GM11168 (cell line): ENCODE measurements around the gene METTL26.
"Not testable (repeated sequence)": the region's sequence is repeated elsewhere in the genome, so short reads cannot be mapped to it uniquely, and the experiment has no call there.

Experiments used
- in situ Hi-C: fragments of 300-500 bp; cut with MboI; formaldehyde crosslinking; loops from one replicate; pipeline ENCODE4 v1.12.0; 2022; ENCODE audit warnings: low sequenced_read_pairs; ENCODE audit not compliant: unreplicated experiment

METTL26 gene

DNA sequence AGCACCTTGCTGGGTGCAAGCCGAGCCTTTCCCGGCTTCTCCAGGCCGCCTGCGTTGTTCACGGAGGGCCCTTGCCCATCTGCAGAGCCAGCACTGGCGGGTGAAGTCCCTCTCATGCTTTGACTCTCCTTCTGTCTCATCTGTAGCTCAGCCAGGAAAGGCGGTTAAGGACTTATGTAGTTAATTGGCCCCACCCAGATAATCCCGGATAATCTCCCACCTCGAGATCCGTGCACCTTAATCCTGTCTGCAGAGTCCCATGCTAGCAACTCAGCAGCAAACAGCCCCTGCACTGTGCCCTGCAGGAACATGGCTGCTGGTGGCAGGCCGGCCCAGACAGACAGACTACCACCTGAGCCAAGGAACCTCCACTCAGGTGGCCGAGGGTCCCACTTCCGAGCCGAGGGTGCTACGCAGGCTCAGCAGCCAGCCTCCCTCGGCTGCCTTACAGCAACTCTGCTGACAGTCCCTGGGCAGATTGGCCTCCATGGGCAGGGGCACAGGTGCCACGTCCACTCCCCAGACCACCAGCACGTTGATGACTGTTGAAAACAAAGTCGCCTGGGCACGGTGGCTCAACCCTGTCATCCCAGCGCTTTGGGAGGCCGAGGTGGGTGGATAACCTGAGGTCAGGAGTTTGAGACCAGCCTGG is 29.3 kb downstream of the METTL26 start:
- in situ Hi-C loops = no loop called here

DNA sequence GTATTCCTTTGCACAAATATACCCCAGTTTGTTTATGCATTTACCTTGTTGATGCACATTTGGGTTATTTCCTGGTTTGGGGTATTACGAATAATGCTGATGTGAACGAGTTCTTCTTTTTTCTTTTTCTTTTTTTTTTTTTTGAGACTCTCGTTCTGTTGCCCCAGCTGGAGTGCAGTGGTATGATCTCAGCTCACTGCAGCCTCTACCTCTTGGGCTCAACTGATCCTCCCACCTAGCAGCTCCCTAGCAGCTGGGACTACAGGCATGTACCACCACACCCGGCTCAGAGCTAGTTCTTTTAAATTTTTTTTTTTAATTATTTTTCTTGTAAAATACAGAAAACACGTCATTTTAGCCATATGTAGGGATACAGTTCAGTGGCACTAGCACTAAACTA is 32.2 kb downstream of the METTL26 start:
- in situ Hi-C loops = no loop called here

DNA sequence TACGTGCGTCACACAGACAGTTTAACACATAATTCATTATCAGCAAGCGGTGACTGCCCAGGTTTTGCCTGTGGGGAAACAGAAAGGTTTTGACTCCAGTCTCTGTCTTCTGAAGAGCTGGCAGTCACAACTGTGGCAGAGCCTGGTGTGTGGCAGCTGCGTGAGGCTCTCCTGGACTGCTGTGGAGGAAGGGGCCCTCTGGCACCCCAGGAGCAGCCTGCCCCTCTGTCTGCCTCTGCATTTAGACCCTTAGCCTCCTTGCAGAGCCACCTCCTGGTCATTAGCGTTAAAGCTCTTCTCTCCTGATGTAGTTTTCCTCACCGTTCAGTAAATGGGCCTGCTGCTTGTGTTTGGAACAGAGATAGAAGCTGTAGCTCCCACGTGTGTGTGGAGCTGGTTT is 35.3 kb downstream of the METTL26 start:
- in situ Hi-C loops = no loop called here

DNA sequence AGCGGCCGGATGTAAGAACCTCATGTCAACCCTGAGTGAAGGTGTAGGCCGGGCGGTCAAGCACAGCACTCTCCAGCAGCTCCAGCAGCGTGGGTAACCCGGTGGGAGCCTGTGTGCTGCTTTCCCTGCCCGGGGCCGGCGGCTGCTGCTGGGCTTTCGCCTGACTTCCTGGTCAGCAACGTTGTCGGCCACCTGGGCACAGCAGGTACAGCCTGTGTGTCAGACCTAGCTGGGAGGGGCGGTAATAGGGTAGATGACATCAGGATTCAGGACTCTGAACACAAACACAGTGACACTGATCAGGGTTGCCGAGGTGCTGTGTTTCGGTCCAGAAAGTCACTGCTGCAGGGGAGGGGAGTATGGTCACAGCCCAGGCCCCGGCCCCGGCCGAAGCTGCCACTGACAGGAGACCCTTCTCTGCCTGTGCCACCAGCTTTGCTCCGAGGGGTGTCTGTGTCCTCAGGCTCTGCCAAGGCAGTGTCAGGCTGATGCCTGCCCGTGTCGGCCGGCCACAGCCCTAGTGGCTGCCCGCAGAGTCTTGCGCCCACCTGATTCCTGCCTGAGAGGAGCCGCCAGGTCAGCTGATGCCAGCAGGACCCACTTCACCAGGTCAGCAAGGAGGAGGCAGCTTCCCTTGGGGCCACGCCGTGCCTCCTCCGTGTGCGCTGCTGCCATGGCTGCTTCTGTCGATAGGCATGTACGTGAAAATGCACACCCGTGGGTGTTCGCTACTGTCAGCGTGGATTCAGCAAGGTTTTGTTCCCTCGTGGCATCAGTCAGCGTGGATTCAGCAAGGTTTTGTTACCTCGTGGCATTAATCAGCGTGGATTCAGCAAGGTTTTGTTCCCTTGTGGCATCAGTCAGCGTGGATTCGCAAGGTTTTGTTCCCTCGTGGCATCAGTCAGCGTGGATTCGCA is 37.0 kb downstream of the METTL26 start:
- in situ Hi-C loops = no loop called here

DNA sequence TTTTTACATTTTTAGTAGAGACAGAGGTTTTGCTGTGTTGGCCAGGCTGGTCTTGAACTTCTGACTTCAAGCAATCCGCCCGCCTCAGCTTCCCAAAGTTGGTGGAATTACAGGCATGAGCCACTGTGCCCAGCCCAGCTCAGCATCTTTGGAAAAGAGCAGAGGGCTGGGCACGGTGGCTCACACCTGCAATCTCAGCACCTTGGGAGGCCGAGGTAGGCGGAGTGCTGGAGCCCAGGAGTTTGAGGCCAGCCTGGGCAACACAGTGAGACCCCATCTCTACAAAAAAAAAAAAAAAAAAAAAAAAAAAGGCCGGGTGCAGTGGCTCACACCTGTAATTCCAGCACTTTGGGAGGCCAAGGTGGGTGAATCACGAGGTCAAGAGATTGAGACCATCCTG is 38.5 kb downstream of the METTL26 start:
- in situ Hi-C loops = not testable (repeated sequence)

DNA sequence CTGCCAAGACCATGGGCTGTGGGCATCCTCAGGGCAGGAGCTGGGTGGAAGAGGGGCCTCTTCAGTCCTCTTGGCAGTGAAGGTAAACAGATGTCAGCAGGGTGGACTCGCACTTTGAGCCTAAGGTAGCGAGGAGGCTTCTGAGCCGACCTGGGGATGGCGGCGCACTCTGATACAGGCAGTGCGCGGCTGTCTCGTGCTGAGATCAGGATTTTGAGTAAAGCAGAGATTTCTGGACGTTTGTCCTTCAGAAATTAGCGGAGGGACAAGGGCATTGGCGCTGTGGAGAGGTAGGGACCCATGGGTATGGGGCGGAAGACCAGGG is 39.4 kb downstream of the METTL26 start:
- in situ Hi-C loops = no loop called here

DNA sequence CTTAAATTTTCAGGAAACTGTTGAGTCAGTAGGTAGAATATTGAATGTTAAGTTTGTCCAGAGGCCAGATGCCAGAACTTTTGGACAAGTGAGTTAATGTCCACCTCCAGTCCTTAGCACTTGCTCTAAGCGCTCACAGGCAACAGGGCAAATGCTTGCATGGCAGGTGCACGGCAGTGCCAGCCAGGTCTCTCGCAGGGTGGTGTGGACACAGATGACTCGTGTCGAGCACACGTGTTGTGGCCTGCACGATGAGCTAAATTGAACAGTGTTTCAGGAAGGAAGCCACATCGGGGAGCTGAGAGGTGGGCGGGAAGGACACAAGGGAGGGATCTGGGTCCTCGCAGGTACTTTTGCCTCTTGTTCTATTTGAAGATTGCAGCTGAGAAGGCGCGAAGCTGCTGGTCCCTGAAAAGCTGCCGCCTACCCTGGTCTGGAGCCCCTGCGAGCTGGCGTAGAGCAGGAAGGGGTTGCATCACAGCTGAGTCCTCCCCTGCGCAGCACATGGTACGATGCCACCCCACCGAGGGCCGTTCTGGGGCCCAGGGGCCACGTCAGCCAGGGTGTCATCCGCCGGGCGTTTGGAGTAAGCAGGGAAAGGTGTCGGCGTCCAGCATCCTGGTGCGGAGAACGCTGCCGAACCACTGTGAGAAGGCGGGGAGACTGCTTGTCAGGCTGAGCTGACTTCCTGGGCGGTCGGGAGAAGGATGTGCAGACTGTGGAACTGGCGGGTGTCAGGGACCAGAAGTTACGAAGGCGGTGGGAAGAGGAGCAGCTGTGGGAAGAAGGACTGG is 40.0 kb downstream of the METTL26 start:
- in situ Hi-C loops = no loop called here

DNA sequence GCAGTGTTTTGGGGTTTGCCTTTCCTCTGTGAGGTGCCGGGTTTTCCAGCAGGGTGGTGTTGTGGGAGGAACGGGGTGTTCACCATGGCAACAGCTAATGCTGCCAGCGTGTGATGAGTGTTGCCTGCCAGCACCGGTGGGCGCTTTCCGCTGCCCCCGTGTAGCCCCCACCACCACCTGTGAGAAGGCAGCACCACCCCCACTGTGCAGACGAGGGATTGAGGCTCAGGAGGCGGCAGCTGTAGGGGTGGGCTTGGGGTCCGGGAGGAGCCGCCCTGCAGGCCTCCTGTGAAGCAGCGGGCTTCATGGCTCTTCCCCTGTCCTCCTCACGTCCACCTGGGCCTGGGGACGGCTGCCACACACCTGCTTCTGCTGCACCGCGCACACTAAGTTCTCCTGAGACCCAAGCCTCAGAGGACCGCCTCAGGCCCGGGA is 41.0 kb downstream of the METTL26 start:
- in situ Hi-C loops = no loop called here

DNA sequence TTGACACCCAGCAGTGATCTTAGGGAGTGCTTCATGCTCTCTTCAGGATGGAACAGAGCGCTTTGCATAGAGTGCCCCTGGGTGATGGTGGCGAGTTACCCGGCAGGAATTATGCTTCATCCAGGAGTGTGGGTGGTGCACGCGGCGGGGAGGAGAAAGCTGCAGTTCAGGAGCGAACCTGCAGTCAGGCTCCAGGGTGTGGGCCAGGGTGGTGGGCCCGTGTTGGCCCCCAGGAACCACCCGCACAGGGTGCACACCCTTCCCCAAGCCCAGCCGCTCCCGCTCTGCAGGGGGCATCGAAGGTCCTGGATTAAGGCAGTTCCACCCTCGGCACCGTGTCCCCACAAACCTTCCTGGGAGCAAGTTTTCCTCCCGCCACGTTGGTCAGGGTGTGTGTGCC is 42.3 kb downstream of the METTL26 start:
- in situ Hi-C loops = no loop called here

DNA sequence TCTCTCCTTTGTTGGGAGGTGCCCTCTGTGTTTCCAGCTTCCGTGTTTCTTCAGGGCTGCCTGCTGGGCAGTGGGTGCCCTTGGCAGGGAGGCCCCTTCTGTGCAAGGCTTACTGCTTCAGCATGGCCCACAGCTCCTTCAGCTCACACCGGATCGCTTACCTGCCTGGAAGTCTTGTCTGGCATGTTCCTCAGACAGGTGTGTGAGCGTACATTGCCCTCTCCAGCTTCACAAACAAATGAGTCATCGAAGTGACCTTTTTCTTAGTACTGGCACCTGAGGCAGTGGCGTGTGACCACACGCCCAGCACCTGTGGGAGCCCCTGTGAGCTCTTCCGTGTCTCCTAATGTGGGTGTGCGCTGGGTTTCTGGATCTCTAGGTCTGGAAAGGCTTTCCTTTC is 42.7 kb downstream of the METTL26 start:
- in situ Hi-C loops = no loop called here

DNA sequence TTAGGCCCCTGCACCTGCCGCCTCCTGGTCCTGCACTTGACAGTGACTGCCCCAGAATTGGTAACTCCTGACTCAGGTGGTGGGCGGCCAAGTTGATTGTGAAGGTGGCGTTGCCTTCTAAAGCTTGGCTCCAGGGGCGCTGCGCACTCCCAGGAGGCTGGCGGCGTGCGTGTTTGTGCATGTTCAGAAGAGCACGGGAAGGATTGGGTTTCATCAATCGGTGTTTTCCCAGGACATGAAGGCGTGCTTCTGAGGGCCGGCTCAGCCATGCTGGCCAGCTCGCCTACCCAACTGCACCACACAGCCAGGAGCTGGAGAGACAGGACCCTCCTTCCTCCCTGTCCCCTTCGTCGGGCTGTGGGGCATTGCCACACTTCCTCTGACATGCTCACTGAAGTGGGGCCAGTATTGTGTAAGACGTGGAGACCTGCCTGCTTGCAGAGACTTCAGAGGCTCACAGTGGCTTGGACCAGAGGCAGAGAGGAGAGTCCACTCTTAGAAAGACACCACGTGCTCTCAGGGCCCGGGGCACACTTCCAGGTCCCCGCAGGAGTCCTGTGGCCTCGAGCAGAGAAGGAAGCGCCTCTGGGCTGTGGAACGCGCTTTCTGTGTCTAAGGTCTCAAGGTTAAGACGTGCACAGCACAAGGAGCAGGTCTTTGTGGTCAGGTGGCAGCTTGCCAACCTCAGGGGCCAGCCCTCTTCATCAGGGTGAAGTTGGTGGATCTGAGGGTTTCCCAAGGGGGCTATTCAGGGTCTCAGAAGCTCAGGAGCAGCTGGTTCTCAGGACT is 43.4 kb downstream of the METTL26 start:
- in situ Hi-C loops = no loop called here

DNA sequence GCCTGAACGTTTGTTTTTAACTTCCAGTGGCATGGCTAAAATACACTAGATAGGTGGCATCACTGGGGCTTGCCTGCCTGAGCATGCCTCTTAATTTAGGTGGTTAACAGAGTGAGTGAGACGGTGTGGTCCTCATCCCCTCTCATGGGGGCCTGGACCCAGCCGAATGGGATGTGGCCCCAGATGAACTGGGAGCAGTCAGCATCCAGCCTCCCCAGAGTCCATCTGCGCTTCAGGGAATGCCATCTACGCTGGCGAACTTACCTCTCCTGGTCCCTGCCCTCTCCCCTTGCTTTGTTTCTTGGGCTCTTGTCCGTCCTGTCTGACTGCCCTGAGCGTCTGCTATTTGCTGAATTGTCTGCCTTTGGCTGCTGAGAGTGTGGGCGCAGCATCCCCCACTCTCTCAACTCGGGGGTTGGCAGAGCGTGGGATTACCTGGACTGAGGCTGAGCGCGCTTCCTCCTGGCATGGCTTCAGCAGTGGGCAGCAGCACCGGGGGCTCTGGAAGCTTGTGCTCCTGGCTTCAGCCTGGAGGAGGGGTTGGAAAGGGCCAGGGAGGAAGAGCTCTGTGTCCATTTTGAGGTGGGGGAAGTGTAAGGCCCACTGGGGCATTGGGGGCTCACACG is 44.1 kb downstream of the METTL26 start:
- in situ Hi-C loops = no loop called here

DNA sequence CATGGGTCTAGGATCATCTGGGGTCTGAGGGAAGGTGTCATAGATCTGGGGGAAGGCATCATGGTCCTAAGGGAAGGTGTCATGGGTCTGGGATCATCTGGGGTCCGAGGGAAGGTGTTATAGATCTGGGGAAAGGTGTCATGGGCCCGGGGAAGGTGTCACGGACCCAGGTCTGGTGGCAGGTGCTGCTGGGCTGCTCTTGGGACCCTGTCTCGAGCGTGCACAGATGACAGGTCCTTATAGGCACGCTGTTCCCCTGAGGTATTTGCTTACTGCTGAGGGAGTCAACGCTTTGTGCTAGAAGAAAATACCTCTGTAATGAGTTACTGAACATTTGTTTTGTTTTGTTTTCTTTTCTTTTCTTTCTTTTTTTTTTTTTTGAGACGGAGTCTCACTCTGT is 44.9 kb downstream of the METTL26 start:
- in situ Hi-C loops = no loop called here

DNA sequence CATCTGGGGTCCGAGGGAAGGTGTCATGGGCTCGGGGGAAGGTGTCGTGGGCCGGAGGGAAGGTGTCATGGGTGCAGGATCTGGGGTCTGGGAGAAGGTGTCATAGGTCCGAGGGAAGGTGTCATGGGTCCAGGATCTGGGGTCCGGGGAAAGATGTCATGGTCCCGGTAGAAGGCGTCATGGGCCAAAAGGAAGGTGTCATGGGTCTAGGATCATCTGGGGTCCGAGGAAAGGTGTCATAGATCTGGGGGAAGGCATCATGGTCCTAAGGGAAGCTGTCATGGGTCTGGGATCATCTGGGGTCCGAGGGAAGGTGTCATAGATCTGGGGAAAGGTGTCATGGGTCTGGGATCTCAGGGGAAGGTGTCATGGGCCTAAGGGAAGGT is 45.3 kb downstream of the METTL26 start:
- in situ Hi-C loops = no loop called here

DNA sequence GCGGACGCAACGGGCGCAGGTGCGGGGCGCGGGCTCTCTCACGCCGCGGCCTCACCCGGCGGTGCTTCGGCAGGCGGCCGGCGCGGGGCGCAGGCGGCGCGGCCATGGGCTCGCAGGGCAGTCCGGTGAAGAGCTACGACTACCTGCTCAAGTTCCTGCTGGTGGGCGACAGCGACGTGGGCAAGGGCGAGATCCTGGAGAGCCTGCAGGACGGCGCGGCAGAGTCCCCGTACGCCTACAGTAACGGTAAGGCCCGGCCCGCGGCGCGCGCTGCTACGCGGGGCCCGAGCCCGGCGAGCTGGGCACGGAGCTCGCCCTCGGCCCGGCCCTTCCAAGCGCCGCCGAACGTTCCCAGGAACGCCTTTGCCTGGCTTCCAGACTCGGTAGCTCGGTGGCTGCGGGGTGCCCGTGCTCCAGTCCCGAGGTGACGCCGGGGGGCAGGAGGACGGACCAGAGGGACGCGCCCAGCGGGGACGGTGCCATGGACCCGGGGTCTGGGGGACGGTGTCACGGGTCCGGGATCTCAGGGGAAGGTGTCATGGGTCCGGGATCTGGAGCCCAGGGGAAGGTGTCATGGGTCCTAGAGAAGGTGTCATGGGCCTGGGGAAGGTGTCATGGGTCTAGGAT is 45.8 kb downstream of the METTL26 start:
- in situ Hi-C loops = no loop called here

DNA sequence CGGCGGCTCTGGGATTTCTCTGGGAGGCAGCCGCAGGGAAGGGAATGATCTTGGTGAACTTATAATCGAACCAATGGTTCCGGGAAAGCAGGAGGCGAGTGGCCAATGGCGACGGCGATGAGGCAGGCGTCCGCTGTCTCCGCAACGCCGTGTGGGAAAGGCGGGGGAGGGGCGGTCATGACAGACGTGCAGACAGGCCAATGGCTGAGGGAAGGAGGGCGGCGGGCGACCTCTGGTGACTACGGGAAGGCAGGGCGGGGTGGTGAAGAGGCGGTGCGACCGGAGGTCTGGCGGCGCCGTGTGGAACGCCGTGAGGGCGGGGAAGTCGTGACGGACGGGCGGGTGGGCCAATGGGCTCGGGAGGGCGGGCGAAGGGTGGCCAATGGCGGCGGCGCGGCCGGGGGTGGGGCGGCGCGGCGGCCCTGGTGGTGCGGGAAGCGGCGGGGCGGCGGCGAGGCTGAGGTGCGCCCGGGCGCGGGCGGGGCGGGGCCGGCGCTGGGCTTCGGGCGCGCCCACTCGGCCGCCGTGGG is 46.4 kb downstream of the METTL26 start, which contains the start of gene RAB40C:
Gene RAB40C (plus strand): TSS at position 409 of the 530 bp plus-strand sequence. CDS start 226 bp downstream, outside the sequence.
- in situ Hi-C loops = no loop called here

DNA sequence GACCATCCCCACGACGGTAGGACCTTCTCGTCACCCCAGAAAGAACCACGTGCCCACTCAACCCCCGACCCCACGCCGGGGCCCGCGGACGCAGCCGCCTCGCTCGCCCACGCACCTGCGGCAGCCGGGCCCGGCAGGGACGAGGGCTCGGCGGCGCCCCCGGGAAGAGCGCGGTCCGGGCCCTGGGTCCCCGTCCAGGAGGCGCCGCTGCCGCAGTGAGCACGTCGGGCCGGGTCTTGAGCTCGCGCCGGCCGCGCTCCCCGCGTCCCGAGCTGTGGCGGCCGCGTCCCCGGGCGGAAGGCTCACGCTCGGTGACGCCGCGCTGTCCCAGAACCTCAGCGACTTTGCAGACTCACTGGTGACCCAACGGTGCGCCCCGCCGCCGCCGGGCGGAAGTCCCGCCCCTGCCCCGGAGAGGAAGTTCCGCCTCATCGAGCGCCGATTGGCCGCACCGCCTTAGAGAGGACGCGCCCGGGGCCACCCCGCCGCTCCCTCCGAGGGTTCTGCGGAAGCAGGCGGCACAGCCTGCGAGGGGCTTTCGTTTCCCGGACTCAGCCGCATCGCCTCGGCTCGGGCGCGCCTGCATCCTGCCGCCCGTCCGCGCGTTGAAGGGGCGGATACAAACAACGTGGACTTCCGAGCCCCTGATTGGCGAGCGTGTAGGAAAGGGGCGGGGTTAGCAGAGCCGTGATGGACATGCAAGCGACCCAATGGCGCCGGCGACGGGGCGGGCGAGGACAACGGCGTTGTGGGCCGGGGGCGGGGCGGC is 47.0 kb downstream of the METTL26 start:
- in situ Hi-C loops = no loop called here

DNA sequence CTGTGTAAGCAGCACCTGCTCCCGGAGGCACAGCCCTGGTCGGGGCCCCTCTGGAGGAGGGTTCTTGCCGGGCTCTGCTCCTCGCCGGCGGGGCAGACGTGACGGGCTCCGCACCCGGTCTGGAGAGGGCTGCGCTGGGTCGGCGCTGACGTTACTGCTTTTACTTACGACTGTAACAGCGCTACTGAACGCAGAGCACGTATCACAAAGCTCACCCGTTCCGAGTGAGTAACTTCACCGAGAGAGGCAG is 47.5 kb downstream of the METTL26 start:
- in situ Hi-C loops = no loop called here
